SHP77 treated with DMSO at 0.1 percent for 48 hours (cell line): ENCODE data around the gene PLCXD1.
"Not testable (repeated sequence)": the region's sequence is repeated elsewhere in the genome, so short reads cannot be mapped to it uniquely, and the experiment has no call there.

Source experiments
- DNase-seq: peaks from one replicate; lab custom pipeline; 2025; lab: John Stamatoyannopoulos, UW

PLCXD1 gene, protein sequence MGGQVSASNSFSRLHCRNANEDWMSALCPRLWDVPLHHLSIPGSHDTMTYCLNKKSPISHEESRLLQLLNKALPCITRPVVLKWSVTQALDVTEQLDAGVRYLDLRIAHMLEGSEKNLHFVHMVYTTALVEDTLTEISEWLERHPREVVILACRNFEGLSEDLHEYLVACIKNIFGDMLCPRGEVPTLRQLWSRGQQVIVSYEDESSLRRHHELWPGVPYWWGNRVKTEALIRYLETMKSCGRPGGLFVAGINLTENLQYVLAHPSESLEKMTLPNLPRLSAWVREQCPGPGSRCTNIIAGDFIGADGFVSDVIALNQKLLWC

DNA sequence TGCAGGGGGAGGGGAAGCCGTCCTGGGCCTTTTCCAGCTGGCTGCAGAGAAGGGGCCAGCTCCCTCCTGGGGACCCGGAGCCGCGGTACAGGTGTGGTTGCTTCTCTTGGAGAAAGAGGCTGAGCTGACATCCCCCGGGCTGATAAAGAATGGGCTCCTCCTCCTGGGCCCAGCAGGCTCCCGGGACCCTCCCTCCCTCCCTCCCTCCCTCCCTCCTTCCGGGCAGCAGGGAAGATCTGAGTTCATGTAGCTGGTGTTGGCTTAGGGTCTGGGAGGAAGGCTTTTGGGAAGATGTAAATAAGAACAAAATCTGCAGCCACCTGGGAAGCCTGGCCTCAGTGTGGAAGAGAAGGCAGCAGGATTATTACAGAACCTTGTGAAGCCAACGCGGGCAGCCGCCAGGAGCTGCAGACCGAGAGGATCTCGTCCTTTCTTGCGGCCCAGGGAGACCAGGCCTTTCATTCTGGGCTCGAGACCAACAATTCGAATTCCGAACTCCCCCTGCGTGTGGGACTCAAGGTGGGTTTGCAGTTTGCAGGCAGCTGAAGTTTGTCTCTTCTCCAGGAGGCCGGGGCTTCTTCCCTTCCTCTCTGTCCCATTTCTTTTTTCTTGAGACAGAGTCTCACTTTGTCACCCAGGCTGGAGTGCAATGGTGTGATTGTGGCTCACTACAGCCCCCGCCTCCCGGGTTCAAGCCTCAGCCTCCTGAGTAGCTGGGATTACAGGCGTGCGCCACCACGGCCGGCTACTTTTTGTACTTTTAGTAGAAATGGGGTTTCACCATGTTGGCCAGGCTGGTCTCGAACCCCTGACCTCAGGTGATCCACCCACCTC, at the start of gene PLCXD1:
PLCXD1 (plus strand) TSS at position 216 of the 834 bp plus-strand sequence. CDS start 2,807 bp downstream, outside the sequence.
- DNase-seq: no peak

DNA sequence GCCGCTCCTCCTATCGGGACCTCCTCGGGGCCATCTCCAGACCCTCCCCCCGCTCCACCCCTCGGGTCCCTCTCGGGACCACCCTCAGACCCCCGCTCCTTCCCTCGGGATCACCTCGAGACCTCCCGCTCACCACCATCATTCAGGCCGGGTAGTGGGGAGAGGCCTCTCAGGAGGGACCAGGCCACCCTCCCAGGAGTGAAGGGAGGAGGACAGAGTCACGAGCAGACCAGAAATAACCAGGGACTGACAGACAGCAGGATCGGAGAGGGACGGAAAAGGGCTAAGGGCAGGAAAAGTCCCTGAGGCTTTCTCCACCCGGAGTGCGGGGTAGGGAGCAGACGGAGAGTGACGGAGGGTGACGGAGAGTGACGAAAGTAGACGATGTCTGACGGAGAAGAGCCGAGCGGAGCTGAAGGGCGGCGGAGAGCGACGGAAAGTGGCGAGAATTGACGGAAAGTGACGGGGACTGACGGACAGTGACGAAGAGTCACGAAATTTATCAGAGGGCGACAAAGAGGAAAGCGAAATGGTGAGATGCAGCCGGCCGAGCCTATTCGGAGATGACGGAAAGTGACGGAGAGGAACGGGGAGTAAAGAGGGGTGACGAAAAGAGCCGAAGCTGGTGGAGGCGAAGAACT, 49.4 kb upstream of the PLCXD1 start:
- DNase-seq: not testable (repeated sequence)

DNA sequence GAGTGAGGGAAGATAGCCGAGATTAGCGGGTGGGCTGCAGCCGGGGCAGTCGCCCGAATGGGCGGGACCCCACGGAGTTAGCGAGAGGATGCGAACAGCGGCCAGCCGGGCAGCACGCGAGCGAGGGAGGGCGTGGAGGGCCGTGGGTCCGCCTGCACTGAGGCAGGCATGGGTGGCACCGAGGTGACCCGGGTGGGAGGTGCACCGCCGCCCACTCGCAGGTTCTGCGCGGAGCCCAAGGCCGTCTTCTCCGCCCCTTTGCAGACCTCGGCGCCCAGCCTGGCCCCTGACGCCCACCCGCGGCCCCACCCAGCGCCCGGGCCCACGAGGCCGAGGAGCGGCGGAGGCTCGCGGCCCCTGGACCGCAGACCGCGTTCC, 48.9 kb upstream of the PLCXD1 start:
- DNase-seq: not testable (repeated sequence)

DNA sequence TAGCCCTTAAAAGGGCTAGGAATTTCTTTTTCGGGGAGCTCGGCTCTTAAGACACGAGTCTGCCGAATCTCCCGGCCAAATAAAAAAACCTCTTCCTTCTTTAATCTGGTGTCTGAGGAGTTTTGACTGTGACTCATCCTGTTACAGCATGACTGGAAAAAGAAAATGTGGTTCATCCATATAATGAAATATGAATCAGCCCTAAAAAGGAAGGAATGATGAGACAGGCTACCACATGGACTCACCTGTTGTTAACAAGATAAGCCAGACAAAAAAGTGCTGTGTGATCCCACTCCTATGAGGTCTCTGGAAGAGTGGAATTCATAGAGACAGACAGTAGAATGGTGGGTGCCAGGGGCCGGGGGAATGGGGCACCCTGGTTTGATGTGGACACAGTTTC, 45.0 kb upstream of the PLCXD1 start:
- DNase-seq: not testable (repeated sequence)

DNA sequence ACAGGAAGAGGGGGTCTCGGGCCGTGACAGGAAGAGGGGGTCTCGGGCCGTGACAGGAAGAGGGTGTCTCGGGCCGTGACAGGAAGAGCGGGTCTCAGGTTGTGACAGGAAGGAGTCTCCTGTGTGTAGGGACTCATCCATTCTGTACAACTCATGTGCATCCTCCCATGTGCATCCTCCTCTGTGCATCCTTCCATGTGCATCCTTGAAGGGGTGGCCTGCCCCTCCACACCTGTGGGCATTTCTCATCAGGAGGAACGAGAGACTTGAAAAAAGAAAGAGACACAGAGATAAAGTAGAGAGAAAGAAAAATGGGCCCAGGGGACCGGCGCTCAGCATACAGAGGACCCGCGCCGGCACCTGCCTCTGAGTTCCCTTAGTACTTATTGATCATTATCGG, 30.2 kb upstream of the PLCXD1 start:
- DNase-seq: no peak

DNA sequence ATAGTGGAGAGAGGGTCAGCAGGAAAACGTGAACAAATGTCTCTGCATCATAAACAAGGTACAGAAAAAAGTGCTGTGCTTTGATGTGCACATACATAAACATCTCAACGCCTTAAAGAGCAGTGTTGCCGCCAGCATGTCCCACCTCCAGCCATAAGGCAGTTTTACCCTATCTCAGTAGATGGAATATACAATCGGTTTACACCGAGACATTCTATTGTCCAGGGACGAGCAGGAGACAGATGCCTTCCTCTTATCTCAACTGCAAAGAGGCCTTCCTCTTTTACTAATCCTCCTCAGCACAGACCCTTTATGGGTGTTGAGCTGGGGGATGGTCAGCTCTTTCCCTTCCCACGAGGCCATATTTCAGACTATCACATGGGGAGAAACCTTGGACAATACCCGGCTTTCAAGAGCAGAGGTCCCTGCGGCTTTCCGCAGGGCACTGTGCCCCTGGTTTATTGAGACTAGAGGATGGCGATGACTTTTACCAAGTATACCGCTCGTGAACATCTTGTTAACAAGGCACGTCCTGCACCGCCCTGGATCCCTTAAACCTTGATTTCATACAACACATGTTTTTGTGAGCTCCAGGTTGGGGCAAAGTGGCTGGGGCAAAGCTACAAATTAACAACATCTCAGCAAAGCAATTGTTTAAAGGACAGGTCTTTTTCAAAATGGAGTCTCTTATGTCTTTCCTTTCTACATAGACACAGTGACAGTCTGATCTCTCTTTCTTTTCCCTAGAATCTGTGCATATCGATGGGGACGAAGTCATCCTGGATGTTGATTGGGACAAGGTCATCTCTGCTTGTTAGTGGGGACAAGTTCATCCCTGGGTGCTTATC, 29.6 kb upstream of the PLCXD1 start:
- not testable (repeated sequence) for DNase-seq

DNA sequence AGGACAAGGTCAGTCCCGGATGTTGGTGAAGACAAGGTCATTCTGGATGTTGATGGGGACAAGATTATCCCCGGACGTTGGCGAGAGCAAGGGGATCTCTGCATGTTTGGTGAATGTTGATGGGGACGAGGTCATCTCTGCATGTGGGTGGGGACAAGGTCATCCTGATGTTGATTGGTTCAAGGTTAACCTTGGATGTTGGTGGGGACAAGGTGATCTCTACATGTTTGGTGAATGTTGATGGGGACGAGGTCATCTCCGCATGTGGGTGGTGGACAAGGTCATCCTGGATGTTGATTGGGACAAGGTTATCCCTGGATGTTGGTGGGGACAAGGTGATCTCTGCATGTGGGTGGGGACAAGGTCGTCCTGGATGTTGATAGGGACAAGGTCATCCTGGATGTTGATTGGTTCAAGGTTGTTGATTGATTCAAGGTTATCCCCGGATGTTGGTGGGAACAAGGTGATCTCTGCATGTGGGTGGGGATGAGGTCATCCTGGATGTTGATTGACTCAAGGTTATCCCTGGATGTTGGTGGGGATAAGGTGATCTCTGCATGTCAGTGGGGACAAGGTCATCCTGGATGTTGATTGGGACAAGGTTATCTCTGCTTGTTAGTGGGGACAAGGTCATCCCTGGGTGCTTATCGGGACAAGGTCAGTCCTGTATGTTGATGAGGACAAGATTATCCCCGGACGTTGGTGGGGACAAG, 28.8 kb upstream of the PLCXD1 start:
- DNase-seq: no peak

DNA sequence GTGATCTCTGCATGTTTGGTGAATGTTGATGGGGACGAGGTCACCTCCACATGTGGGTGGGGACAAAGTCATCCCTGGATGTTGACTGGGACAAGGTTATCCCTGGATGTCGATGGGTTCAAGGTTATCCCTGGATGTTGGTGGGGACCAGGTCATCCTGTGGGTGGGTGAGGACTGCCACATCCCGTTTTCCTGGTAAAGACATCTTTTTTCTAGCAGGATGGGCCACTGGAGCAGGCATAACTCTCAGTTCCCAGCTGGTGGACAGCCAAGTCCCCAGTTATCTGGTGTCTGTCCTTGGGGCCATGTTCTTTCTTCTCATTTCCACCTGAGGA, 28.3 kb upstream of the PLCXD1 start:
- no peak for DNase-seq

DNA sequence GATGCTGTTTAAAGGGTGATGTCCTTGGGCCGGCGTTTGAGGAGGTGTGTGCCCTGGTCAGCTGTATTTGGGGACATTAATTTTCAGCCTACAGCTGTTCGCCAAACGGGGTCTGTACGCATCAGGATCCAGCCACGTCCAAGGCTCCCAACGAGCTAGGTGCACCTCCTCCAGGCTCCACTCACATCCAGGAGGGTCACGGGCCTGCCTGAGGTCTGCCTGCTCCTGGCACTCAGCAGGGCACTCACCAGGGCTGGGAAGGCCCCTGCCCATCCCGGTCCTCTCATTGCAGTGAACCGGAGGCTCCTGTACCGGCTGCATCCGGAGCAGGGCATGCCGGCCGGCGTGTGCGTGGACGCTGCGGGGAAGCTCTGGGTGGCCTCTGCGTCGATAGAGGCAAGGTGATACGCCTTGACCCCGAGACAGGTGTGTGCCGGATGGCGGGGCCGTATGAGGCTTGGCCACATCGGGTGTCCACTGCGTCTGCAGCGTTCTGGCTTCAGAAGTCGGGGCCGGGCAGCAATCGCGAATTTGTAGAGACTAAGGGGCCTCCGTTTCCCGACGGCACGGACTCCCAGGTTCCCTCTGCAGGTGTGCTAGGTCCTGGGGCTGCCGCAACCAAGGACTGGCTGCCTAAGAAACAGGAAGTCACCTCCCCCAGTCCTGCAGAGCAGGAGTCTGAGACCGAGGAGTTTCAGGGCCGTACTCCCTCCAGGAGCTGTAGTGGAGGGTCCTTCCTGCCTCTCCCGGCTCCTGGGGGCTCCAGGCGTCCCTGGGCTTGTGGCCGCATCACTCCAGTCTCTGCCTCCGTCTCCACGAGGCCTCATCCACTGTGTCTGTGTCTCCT, 27.5 kb upstream of the PLCXD1 start:
- no peak for DNase-seq

DNA sequence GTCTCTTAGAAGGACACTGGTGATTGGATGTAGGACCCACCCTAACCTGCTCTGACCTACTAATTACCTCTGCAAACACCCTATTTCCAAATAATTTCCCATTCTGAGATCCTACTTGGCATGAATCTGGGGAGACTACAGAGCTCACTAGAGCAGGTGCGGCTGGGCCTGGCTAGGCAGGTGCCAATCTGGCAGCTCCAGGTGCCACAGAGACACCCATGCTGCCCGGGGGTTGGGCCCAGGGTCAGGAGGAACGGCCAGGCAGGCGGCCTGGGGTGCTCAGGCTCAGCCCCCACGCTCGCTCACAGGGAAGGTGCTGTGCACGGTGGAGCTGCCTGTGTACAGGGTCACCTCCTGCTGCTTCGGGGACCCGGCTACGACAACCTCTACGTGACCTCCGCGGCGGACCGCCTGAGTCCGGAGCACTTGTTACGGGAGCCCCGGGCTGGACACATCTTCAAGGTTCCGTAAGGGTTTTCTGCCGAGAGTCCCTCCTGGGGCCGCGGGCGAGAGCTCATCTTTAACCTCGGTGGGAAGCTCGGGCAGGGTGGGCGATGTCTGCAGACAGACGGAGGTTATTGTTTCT, 26.5 kb upstream of the PLCXD1 start:
- no peak for DNase-seq

DNA sequence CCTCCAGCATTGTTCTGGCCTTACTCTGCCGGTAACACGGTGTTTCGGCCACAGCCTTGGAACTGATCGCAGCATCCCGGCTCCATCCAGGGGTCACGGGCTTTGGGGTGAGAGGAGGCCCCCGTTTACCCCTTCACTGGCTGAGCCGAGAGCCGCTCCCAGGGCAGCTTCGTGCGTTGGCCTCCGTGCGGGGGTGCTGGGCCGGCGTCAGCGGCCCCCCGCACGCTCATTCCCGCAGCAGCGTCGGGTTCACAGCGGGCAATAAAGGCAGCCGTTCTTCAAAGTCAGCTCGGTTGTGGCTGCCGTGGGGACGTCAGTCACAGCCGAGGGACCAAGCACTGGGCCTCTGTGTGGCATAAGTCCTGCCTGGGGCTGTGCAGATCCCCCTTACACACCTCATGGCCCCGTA, 25.3 kb upstream of the PLCXD1 start:
- no peak for DNase-seq

DNA sequence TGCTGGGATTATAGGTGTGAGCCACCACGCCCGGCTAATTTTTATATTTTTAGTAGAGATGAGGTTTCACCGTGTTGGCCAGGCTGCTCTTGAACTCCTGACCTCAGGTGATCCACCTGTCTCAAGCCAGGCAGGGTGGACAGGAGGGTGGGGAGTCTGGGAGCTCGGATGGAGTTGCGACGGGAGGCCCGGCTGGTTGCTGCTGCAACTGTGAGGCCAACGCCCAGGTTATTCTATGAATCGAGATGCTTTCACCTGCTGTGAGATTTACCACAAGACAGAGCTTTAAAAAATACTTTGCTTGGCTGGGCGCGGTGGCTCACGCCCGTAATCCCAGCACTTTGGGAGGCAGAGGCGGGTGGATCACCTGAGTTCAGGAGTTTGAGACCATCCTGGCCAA, 24.1 kb upstream of the PLCXD1 start:
- DNase-seq: not testable (repeated sequence)

DNA sequence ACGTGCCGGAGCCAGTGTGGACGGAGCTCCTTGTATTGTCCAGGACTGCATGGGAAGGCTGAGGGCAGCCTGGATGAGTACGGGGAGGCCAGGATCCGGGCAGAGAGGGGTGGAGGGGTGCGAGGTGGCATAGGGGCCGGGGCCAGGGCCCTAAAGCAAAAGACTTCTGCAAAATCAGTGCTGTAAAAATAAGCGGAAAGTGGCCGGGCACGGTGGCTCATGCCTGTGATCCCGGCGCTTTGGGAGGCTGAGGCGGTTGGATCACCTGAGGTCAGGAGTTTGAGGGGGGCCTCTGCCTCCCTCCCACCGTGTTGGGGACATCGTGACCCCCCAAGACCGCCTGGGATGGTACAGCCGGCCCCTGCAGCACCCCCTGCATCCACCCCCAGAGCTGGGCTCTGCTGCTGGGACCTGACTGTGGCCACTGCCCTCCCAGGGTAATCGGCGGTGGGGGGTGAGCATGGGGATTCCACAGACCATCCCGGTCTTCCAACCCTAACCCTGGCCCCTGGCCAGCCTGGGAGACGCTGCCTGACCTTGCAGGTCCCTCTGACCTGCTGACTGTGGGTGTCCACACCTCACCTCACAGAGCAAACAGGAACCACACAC, 23.4 kb upstream of the PLCXD1 start:
- no peak for DNase-seq

DNA sequence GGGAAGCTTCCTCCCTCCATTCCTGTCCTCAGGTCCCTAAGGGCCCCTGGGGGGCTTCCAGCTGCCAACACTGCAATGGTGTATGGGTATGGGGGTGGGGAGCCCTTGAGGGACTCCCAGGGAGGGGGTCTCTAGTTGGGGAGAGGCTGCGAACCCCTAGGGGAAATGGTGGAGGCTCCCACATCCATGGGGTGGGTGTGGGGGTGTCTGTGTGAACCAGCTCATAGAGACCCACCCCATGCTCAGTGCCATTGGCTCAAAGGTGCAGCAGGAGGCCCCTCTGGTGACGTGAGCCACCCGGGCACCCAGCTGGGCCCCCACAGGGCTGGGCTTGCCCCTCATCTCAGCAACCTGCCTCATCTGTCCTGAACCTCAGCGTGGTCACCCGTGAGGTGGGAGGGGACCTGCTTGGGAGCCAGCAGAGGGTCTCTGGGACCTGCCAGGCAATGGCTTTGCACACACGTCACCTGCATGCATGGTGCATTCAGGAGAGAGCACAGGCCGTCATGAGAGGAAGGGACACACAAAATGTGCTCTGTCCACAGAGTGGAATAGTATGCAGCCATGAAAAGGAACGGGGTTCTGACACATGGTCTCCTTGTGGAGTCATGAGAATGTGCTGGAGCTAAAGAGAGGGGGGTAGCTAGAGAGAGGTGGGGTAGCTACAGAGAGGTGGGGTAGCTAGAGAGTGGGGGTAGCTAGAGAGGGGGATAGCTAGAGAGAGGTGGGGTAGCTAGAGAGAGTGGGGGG, 22.7 kb upstream of the PLCXD1 start:
- DNase-seq: no peak

DNA sequence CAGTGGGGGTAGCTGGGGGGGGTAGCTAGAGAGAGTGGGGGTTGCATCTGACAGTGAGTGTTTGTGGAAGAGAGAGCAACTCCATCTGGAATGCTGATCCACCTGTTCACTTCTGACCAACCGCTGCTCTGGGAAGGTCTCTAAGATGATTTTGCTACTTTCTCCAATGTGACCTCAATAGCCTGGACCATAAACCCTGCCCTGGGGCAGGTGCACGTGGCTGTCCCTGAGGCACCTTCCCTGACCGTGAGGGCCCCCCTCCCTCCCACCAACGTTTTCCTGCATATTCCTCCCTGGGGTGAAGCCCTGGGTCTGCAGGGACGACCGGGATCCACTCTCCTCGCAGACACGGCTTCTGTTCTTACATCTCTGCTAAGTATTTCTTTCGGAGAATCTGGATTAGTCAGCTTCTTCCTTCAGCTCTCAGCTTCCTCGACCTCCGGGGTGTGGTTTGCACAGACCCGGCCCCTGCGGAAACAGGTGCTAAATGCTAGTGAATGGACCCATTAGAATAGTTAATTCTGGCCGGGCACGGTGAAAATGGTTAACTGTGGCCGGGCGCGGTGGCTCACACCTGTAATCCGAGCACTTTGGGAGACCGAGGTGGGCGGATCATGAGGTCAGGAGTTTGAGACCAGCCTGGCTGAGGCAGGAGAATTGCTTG, 21.4 kb upstream of the PLCXD1 start:
- no peak for DNase-seq

DNA sequence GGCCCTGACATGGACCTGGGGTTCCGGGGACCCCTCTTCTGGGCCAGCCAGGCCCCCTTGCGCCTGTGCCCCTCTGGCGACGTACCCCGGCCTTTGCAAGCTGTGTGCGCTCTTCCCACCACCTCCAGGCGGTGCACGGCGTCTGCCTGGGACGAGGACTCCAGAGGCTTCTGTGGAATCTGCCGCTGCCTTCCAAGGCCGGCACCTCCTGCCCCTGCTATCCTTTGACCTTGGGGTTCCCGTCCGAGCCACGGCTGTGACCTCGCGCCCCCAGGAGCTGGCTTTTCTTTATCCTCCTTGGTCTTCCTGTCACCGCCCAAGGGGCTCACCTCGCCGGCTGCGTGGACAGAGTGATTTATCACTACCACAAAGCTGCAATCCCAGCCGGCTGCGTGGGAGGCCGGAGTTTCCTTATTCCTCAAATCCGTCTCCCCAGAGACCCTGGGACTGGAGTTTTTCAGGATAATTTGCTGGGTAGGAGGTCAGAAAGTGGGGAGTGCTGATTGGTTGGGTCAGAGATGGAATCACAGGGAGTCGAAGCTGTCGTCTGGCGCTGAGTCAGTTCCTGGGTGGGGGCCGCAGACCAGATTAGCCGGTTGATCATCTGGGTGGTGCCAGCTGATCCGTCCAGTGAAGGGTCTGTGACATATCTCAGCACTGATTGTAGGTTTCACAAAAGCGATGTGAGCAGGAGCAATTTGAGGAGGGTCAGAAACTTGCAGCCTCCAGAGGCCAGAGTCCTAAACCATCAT, 19.8 kb upstream of the PLCXD1 start:
- no peak for DNase-seq

DNA sequence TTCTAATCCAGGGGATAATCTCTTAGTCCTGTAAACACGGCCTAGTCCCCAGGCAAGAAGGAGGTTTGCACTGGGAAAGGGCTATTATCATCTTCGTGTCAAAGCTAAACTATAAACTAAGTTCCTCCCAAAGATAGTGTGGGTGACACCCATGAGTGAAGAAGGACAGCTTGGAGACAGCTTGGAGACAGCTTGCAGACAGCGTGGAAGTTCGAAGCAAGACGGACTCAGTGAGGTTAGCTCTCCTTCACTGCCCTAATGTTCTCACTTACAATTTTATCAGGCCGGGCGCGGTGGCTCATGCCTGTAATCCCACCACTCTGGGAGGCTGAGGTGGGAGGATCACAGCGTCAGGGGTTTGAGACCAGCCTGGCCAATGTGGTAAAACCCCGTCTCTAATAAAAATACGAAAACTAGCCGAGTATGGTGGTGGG, 19.2 kb upstream of the PLCXD1 start:
- DNase-seq: no peak
